Mucosa of stomach (tissue), 1 donor: Measurements from ENCODE around the gene HIRIP3.
"Not testable (repeated sequence)": the region's sequence is repeated elsewhere in the genome, so short reads cannot be mapped to it uniquely, and the experiment has no call there.

Experiments
- H3K27me3 ChIP-seq: one replicate; pipeline ENCODE4 v1.7.0; 2013; ENCODE audit warnings: mild to moderate bottlenecking, low read length; ENCODE audit not compliant: control insufficient read depth, insufficient read depth
- H3K36me3 ChIP-seq: one replicate; pipeline ENCODE4 v1.7.0; 2013; ENCODE audit warnings: low read length; ENCODE audit not compliant: control insufficient read depth, insufficient read depth
- H3K4me1 ChIP-seq: one replicate; pipeline ENCODE4 v1.7.0; 2013; ENCODE audit warnings: mild to moderate bottlenecking, low read length; ENCODE audit not compliant: control insufficient read depth, insufficient read depth
- H3K4me3 ChIP-seq: one replicate; pipeline ENCODE4 v1.7.0; 2013; ENCODE audit warnings: low read length
- H3K9ac ChIP-seq: one replicate; pipeline ENCODE4 v1.7.0; 2013; ENCODE audit warnings: mild to moderate bottlenecking, low read length, moderate library complexity
- H3K9me3 ChIP-seq: one replicate; pipeline ENCODE4 v1.7.0; 2013; ENCODE audit warnings: mild to moderate bottlenecking, low read length, moderate library complexity; ENCODE audit not compliant: control insufficient read depth
- donor health status: Pancreatic carcinoma.

The HIRIP3 gene

GRCh38 chr16:30027588-30028437, 32.4 kb upstream of the HIRIP3 start:
- no peak overlapping the region for H3K9ac ChIP-seq
- peaks cover 58% of the 10 kb centered on the region for H3K27me3 ChIP-seq
- no peaks in the 10 kb centered on the region for H3K9me3 ChIP-seq
- no peak overlapping the region for H3K4me3 ChIP-seq
- peaks cover 5% of the 10 kb centered on the region for H3K4me1 ChIP-seq
- H3K36me3 ChIP-seq: no peaks in the 10 kb centered on the region

GRCh38 chr16:30026449-30026848, 31.0 kb upstream of the HIRIP3 start:
- H3K4me3 ChIP-seq: no peak overlapping the region
- H3K4me1 ChIP-seq: peaks cover 9% of the 10 kb centered on the region
- H3K9ac ChIP-seq: no peak overlapping the region
- H3K36me3 ChIP-seq: no peaks in the 10 kb centered on the region
- H3K9me3 ChIP-seq: no peaks in the 10 kb centered on the region
- H3K27me3 ChIP-seq: peaks cover 44% of the 10 kb centered on the region

DNA sequence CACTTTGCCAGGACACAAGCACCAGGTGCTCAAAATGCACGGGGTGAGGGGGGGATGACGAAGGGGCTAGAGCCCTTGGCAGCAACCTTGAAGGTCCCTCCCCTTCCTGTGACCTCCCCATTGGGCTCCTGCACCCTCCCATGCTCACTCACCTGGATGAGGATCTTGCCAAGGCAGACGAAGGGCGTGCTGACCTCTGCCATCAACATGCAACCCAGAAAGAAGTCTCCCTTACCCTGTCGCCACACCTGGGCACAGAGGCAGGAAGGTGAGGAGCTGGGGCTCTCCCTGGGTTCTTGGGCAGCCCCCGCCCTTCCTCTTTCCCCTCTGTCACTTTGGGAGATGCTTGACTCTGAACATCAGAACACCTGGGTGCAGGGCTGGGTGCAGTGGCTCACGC, 30.2 kb upstream of the HIRIP3 start:
- peaks cover 43% of the 10 kb centered on the region for H3K27me3 ChIP-seq
- H3K4me3 ChIP-seq: no peak overlapping the region
- no peaks in the 10 kb centered on the region for H3K9me3 ChIP-seq
- no peaks in the 10 kb centered on the region for H3K36me3 ChIP-seq
- no peak overlapping the region for H3K9ac ChIP-seq
- H3K4me1 ChIP-seq: peaks cover 10% of the 10 kb centered on the region

DNA sequence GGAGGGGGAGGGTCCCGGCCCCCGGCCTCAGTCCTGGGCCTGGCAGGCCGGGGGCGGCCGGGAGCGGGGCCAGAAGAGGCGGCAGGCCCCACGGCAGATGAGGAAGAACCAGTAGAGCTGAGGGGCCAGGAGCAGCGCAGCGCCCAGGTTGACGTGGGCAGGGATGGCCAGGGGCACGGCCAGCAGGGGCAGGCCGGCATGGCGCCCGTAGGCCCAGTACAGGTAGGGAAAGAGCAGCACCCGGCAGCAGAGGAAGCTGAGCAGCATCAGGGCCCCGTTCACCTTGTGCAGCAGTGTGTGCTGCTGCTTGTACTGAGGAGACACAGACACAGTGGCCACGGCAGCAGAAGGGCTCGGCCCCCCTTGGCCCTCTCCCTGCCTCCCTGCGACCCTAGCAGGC, 29.7 kb upstream of the HIRIP3 start:
- Histone ChIP-seq H3K36me3 (no peaks in the 10 kb centered on the region), H3K4me1 (peaks cover 10% of the 10 kb centered on the region), H3K27me3 (peaks cover 38% of the 10 kb centered on the region), H3K9ac (no peak overlapping the region), H3K4me3 (no peak overlapping the region), H3K9me3 (no peaks in the 10 kb centered on the region)

GRCh38 chr16:30024451-30024850, 29.0 kb upstream of the HIRIP3 start:
- Histone ChIP-seq H3K4me3 (no peak overlapping the region), H3K36me3 (no peaks in the 10 kb centered on the region), H3K9ac (no peak overlapping the region), H3K9me3 (no peaks in the 10 kb centered on the region), H3K4me1 (peaks cover 10% of the 10 kb centered on the region), H3K27me3 (peaks cover 31% of the 10 kb centered on the region)

DNA sequence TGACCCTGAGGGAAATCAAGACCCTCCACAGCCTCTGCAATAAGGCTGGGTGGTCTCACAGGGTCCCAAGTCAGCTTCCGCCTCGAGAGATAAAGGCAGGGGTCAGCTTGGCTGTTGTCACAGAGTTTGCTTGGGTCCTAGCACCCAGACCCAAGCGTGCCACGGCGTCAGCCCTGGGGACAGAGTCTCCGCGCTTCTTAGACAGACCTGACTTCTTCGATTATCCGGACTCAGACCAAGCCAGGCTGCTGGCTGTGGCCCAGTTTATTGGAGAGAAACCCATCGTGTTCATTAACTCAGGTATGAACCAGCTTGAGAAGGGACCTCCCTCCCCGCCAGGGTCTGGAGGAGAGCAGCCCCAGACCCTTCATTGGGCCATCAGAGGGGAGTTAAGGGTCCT, 28.2 kb upstream of the HIRIP3 start:
- no peak overlapping the region for H3K9ac ChIP-seq
- no peaks in the 10 kb centered on the region for H3K9me3 ChIP-seq
- H3K4me3 ChIP-seq: no peak overlapping the region
- H3K36me3 ChIP-seq: no peaks in the 10 kb centered on the region
- peaks cover 23% of the 10 kb centered on the region for H3K27me3 ChIP-seq
- H3K4me1 ChIP-seq: peaks cover 10% of the 10 kb centered on the region

DNA sequence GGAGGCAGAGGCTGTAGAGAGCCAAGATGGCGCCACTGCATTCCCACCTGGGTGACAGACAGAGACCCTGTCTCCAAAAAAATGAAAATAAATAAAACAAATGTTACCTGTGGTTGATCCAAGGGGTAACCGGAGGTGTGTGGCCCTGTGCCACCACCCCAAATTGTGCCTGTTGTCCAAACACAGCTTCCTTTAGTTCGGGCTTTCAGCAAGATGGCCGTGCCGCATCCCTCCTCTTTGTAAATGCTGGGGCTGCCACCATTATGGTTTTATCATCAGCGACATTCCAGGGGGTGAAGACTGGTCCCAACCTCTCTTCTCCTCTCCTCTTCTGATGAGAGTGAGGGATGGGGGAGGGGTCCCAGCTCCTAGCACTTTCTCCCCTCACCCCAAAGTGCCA, 27.5 kb upstream of the HIRIP3 start, which contains the start of gene C16orf92:
C16orf92 (plus strand) TSS at position 312 of the 400 bp plus-strand sequence. CDS start 143 bp downstream, outside the sequence.
- H3K36me3 ChIP-seq: no peaks in the 10 kb centered on the region
- H3K4me3 ChIP-seq: no peak within 1 kb of the TSS
- H3K9me3 ChIP-seq: no peaks in the 10 kb centered on the region
- H3K4me1 ChIP-seq: peaks cover 10% of the 10 kb centered on the region
- H3K27me3 ChIP-seq: peaks cover 16% of the 10 kb centered on the region
- H3K9ac ChIP-seq: no peak within 1 kb of the TSS

GRCh38 chr16:30018731-30019158, 23.3 kb upstream of the HIRIP3 start:
- Histone ChIP-seq H3K36me3 (no peaks in the 10 kb centered on the region), H3K4me3 (no peak overlapping the region), H3K9ac (no peak overlapping the region), H3K27me3 (peaks cover 5% of the 10 kb centered on the region), H3K4me1 (peaks cover 10% of the 10 kb centered on the region), H3K9me3 (no peaks in the 10 kb centered on the region)

DNA sequence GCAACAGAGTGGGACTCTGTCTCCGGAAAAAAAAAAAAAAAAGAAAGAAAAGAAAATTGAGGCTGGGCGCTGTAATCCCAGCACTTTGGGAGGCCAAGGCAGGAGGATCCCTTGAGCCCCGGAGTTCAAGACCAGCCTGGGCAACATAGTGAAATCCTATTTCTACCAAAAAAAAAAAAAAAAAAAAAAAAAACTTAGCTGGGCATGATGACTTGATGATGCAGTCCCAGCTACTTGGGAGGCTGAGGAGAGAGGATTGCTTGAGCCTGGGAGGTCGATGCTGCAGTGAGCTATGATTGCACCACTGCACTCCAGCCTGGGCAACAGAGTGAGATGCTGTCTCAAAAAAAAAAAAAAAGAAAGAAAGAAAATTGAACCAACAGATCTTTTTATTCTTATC, 22.5 kb upstream of the HIRIP3 start:
- H3K27me3 ChIP-seq, H3K4me1 ChIP-seq, H3K36me3 ChIP-seq, H3K4me3 ChIP-seq, H3K9ac ChIP-seq, H3K9me3 ChIP-seq: not testable (repeated sequence)

- H3K4me1 ChIP-seq: peaks cover 10% of the 10 kb centered on the region
- no peaks in the 10 kb centered on the region for H3K9me3 ChIP-seq
- peaks cover 5% of the 10 kb centered on the region for H3K27me3 ChIP-seq
- no peak overlapping the region for H3K4me3 ChIP-seq
- H3K36me3 ChIP-seq: no peaks in the 10 kb centered on the region
- H3K9ac ChIP-seq: no peak overlapping the region
These were observed 21.9 kb upstream of the HIRIP3 start for GRCh38 chr16:30017277-30017656.

DNA sequence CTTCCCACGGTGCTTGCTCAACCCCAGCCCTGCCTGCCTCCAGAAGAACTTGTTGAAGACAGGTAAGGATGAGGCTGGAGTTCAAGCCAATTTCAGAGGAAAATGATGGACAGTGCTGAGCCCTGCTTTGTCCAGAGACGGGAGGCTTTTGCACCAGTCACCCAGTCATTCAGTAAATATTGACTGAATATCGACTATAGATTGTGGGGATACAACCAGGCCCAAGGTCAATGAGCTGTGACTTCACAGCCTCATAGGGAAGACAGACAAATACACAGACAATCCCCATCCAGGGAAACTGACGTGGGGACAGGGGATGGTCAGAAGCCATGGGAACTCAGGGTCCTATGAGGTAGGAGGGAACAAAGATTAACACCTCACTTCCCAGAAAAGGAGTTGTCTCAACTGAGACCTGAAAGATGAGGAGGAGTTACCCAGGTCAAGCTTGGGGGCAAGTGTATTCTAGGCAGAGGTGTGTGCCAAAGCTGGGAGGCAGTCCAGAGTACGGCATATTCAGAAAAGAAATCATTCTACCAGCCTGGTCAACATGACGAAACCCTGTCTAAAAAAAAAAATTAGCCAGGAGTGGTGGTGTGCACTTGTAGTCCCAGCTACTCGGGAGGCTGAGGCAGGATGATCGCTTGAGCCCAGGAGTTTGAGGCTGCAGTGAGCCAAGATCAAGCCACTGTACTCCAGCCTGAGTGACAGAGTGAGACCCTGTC, 21.3 kb upstream of the HIRIP3 start:
- Histone ChIP-seq H3K4me3 (no peak overlapping the region), H3K27me3 (peaks cover 11% of the 10 kb centered on the region), H3K4me1 (peaks cover 11% of the 10 kb centered on the region), H3K36me3 (no peaks in the 10 kb centered on the region), H3K9me3 (no peaks in the 10 kb centered on the region), H3K9ac (no peak overlapping the region)

- H3K27me3 ChIP-seq: peaks cover 13% of the 10 kb centered on the region
- H3K9me3 ChIP-seq, H3K36me3 ChIP-seq, H3K9ac ChIP-seq, H3K4me1 ChIP-seq, H3K4me3 ChIP-seq: not testable (repeated sequence)
These were observed 20.0 kb upstream of the HIRIP3 start for GRCh38 chr16:30015450-30015849.
